GM18873 (cell line): ENCODE measurements around the gene C3orf80.
"Not testable (repeated sequence)": the region's sequence is repeated elsewhere in the genome, so short reads cannot be mapped to it uniquely, and the experiment has no call there.

Source experiments
- ATAC-seq: cut with Tn5 transposase; IDR thresholded peaks from one replicate; pipeline ENCODE4 v1.9.1; 2021; ENCODE audit warnings: mild to moderate bottlenecking, moderate library complexity, moderate number of reproducible peaks; ENCODE audit not compliant: unreplicated experiment, low FRiP score

The C3orf80 gene

GRCh38 chr3:160225176-160226025, at the start of gene C3orf80:
TSS of gene C3orf80 (plus strand) at chr3:160225422. CDS start at chr3:160225636, 214 bp downstream.
- ATAC-seq, result peak; percentile 82

- ATAC-seq, result no peak
Measured at GRCh38 chr3:160176923-160177322, 48.3 kb upstream of the C3orf80 start.

GRCh38 chr3:160178661-160179060, 46.6 kb upstream of the C3orf80 start:
- not testable (repeated sequence) for ATAC-seq

- not testable (repeated sequence) for ATAC-seq
Measured at GRCh38 chr3:160179403-160179802, 45.8 kb upstream of the C3orf80 start.

- ATAC-seq, result no peak
Measured at GRCh38 chr3:160179906-160180305, 45.3 kb upstream of the C3orf80 start.

- ATAC-seq, result no peak
Measured at GRCh38 chr3:160180581-160181216, 44.5 kb upstream of the C3orf80 start.

GRCh38 chr3:160183345-160184076, 41.7 kb upstream of the C3orf80 start:
- ATAC-seq, result no peak

- ATAC-seq, result no peak
Measured at GRCh38 chr3:160184655-160185054, 40.6 kb upstream of the C3orf80 start.

GRCh38 chr3:160185751-160186150, 39.5 kb upstream of the C3orf80 start:
- no peak for ATAC-seq

GRCh38 chr3:160187288-160187687, 37.9 kb upstream of the C3orf80 start:
- ATAC-seq, result no peak

GRCh38 chr3:160192310-160193029, 32.8 kb upstream of the C3orf80 start:
- ATAC-seq, result no peak

- ATAC-seq, result no peak
Measured at GRCh38 chr3:160193644-160194192, 31.5 kb upstream of the C3orf80 start.

- ATAC-seq, result no peak
Measured at GRCh38 chr3:160194438-160194837, 30.8 kb upstream of the C3orf80 start.

- ATAC-seq, result no peak
Measured at GRCh38 chr3:160195106-160195505, 30.1 kb upstream of the C3orf80 start.

GRCh38 chr3:160196511-160197104, 28.6 kb upstream of the C3orf80 start:
- no peak for ATAC-seq

- no peak for ATAC-seq
Measured at GRCh38 chr3:160199108-160199507, 26.1 kb upstream of the C3orf80 start.

- ATAC-seq, result no peak
Measured at GRCh38 chr3:160200353-160200752, 24.9 kb upstream of the C3orf80 start.

GRCh38 chr3:160204396-160205011, 20.7 kb upstream of the C3orf80 start:
- ATAC-seq, result not testable (repeated sequence)

GRCh38 chr3:160205606-160206005, 19.6 kb upstream of the C3orf80 start:
- ATAC-seq, result no peak
